Fibroblast of skin of scalp (primary cell): ENCODE results near the gene ID1.
A peak's percentile ranks its signal among the peaks of the same experiment; 100 is the strongest.
"Not testable (repeated sequence)": the region's sequence is repeated elsewhere in the genome, so short reads cannot be mapped to it uniquely, and the experiment has no call there.

Experiments
- DNase-seq: peaks from one replicate; pipeline ENCODE4 v3.0.0-alpha.2; 2013

The ID1 gene

DNA sequence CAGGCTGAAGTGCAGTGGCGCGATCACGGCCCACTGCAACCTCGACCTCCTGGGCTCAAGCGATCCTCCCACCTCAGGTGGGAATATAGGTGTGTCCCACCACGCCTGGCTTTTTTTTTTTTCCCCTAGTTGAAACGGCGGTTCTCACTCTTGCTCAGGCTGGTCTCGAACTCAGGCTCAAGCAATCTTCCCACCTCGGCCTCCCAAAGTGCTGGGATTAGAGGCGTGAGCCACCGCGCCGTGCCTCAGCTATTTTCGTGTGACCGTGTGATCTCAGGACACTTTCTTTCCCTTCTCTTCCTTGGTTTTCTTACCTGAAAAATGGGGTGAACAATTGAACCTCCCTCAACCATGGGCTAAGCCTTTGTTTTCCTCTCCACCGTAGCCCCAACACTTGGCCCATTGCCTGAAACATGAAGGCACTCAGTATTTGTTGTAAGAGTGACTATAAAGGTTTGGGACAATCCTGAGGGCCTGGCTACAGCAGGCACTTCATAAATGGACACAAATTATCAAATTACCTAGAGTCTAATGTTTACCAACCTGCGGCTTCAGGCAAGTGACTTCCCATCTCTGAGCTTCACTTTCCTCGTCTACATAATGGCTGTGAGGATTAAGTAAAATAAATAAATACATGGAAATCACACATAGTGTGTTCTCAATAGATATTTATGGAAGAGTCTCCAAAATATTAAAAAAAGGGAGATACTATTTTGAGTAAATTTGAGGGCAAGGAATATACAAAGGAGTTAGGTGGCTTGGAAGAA, 31.4 kb upstream of the ID1 start:
- DNase-seq: no peak

DNA sequence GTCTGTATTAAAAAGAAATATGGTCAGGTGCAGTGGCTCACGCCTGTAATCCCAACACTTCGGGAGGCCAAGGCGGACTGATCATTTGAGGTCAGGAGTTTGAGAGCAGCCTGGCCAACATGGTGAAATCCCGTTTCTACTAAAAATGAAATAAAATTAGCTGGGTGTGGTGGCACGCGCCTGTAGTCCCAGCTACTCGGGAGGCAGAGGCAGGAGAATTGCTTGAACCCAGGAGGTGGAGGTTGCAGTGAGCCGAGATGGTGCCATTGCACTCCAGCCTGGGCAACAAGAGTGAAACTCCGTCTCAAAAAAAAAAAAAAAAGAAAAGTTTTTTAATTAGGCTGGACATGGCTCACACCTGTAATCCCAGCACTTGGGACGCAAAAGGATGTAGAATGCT, 30.1 kb upstream of the ID1 start:
- not testable (repeated sequence) for DNase-seq

DNA sequence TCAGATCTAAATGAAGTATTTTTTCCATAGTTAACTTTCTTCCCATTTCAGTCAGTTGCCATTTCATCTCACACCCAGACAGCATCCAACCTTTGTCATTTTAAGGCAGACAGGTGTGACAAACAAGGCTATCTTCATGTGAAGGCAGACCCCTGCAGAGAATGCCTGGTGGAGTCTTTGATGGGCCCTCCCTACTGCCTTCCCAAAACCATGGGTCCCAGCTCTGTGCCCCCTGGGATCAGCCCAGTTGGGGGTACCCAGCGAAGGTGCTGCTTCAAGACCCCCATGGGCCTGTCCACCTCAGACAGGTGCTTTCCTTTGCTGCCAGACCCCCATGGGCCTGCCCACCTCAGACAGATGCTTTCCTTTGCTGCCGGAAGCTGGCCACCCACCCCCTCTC, 28.3 kb upstream of the ID1 start:
- no peak for DNase-seq

DNA sequence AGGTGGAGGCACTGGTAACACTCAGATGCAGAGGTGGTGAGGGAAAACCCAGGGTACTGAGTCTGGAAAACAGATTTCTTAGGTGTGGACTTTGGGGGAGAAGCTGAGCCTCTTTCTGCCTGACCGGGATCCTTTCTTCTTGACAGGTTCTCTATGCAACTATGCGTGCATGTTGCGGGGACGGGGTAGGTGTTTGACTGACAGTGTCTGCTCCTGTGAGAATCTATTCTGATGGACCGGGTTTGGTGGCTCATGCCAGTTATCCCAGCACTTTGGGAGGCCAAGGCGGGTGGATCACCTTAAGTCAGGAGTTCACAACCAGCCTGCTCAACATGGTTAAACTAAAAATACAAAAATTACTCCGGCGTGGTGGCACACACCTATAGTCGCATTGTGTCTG, 27.9 kb upstream of the ID1 start:
- no peak for DNase-seq

DNA sequence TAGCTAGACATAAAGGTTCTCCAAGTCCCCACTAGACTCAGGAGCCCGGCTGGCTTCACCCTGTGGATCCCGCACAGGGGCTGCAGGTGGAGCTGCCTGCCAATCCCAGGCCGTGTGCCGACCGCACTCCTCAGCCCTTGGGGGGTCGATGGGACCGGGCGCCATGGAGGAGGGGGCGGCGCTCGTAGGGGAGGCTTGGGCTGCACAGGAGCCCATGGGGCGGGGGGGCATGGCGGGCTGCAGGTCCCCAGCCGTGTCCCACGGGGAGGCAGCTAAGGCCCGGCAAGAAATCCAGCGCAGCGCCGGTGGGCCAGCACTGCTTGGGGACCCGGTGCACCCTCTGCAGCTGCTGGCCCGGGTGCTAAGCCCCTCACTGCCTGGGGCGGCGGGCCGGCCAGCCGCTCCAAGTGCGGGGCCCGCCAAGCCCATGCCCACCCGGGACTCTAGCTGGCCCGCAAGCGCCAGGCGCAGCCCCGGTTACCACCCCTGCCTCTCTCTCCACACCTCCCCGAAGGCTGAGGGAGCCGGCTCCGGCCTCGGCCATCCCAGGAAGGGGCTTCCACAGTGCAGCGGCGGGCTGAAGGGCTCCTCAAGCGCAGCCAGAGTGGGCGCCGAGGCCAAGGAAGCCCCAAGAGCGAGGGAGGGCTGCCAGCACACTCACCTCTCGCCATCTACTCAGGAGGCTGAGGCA, 26.5 kb upstream of the ID1 start:
- no peak for DNase-seq

DNA sequence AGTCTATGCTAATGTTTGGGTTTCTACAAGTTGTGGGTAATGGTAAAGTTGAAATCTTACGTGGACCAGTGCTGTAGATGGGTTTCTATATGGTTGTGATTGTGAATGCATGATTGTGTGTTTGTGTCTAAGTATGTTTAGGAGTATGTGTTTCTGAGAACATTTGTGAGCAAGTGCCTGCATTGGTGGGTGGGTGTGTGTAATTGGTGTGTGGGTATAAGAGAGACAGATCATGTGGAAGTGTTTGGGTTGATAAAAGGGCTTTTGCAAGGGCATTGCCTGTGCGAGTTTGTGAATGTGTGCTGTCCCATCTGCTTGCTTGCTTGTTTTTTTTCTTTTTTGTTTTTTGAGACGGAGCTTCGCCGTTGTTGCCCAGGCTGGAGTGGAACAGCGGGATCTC, 25.8 kb upstream of the ID1 start:
- DNase-seq: no peak

DNA sequence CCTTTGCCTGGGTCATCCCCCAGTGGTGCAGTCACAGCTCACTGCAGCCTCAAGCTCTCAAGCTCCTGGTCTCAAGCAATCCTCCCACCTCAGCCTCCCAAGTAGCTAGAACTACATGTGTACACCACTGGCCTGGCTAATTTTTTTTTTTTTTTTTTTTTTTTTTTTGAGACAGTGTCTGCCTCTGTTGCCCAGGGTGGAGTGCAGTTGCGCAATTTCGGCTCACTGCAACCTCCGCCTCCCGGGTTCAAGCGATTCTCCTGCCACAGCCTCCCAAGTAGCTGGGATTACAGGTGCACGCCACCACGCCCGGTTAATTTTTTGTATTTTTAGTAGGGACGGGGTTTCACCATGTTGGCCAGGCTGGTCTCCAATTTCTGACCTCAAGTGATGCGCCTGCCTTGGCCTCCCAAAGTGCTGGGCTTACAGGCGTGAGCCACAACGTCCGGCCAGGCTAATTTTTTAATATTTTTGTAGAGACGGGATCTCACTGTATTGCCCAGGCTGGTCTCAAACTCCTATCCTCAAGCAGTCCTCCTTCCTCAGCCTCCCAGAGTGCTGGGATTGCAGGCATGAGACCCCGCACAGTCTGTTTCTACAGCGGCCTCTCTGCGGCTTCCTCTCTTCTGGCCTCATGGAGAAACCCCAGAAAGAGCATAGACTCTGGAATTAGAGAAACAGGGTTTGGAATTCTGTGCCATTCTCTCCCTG, 25.0 kb upstream of the ID1 start:
- not testable (repeated sequence) for DNase-seq

DNA sequence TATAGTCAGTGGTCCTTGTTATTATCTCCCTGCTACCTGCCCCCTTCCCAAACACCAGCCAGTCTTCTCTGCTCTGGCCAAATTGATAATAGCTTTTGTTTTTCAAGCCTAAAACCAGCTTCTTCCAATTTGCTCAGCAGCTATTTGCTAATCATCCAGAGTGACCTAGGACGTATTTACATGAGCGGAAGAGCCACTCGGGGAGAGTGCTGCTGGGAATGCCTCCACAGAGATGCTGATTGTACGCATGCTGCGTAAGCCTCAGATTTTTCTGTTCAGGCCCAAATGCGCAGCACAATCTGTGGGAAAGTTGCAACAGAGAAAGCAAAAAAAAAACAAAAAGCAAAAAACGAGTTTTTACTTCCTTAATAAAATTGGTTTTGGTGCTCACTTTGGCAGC, 24.4 kb upstream of the ID1 start:
- no peak for DNase-seq

DNA sequence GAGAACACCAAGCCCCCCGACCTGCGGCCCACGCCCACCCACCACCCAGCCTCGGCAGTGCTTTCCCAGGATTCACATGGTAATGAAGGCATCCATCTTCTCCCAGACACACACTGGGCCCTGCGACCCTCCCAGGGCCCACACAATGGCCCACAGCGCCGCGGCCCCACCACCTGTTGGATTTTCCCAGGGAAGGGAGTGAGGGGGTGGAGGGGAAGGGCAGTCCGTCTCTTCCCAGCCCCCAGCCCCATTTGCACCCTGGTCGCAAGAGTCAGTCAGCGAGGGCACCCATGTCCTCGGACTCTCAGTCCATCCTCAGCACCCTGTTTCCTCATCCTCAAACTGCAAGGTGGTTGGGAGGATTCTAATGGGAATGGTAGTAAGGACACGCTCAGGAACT, 23.7 kb upstream of the ID1 start:
- no peak for DNase-seq

DNA sequence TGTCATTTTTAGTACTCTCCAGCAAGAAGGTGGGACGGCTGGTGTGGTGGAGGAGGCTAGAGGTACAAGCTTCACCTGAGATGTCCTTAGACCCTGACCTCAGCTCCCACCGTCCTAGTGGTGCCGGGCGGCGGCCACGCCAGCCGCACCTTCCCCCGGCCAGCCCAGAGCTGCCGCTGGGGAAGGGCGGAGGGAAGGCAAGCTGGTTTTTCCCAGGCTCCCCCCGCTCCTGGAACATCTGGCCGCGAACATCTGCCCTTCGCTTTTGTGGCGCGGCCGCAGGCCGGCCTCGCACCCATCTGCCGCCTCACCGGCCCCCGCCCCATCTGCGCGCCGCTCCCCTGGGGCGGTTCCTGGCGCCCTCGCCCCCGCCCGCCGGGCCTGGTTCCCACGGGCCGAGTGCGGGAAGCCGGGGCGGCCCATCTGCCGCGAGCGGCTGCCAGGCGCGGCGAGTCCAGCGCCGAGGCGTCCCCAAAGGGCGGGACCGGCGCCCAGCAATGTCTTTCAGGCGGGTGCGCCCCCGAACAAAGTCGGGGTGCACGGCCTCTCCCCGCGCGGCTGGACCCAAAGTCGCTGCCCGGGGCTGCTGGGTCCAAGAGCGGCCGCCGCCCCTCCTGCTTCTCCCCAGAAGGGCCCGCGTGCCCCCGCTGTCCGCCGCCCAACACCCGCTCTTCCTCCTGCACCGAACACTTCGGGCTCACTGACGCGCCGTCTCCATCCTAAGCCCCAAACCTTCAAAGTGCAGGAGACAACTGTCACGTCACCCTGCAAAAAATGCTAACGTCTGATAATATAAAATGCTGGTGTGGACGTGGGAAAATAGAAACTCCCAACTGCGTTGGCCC, 17.3 kb upstream of the ID1 start:
- no peak for DNase-seq

DNA sequence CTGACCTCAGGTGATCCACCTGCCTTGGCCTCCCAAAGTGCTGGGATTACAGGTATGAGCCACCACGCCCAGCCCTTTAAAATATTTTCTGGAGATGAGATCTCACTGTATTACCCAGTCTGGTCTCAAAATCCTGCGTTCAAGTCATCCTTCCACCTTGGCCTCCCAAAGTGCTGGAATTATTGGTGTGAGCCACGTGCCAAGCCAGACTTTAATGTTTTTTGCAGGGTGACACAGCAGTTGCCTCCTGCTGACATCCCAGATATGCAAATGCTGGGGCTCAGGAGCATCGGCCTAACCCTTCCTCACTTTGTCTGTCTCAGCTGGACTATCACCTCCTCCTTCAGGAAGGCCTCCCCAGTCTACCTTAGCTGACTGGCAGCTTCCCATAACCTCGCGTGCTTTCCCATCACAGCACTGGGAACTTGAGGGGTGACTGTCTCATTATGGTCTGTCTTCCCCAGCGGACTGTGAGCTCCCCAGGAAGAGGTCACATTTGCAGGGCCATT, 14.3 kb upstream of the ID1 start:
- DNase-seq: no peak

DNA sequence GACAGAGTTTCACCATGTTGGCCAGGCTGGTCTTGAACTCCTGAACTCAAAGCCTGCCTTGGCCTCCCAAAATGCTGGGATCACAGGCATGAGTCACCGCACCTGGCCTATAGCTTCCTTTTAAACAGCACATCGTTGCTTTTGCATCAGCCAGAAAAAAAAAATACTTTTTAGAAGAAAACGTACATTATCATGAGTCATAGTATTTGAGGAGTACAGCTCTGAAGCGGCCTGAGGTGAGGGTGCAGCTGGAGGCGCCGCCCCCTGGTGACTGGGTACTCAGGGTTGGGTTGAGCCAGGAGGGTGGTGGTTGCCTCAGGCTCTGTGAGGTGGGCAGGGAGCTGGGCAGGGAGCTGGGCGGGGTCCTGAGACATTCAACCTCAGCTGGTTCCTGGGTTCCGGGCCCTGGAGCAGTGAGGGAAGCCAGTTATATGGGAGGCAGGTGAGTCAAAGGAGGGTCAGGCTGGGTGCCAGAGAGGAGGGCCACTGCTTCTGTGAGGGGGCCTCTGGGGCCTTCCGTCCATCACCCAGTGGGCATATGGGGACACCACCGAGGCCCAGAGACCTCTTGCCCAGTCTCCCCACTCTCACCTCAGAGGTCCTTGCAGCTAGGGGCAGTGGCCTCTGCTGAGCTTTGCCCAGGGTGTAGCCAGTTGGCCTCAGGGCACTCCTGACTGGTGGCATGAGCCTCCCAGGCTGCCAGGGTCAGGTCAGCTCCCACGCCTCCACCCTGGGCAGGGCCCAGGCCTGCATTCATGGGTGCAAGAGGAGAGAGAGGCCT, 11.7 kb upstream of the ID1 start:
- DNase-seq: peak; percentile 59

DNA sequence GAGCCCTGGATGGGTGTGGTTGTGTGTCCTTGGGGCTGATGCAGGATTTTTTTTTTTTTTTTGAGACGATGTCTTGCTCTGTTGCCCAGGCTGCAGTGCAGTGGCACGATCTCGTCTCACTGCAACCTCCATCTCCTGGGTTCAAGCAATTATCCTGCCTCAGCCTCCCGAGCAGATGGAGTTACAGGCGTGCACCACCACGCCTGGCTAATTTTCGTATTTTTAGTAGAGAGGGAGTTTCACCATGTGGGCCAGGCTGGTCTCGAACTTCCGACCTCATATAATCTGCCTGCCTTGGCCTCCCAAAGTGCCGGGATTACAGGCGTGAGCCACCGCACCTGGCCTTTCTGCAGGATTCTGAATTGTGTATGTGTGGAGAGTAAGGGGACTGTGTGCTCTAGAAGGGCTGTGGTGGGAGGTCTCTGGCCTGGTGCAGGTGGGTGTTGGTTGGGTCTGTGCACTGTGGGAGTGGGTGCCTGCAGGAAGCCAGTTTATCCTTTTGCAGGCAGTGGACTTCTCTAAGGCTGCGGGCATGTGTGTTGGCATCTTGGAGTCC, 11.0 kb upstream of the ID1 start:
- no peak for DNase-seq

DNA sequence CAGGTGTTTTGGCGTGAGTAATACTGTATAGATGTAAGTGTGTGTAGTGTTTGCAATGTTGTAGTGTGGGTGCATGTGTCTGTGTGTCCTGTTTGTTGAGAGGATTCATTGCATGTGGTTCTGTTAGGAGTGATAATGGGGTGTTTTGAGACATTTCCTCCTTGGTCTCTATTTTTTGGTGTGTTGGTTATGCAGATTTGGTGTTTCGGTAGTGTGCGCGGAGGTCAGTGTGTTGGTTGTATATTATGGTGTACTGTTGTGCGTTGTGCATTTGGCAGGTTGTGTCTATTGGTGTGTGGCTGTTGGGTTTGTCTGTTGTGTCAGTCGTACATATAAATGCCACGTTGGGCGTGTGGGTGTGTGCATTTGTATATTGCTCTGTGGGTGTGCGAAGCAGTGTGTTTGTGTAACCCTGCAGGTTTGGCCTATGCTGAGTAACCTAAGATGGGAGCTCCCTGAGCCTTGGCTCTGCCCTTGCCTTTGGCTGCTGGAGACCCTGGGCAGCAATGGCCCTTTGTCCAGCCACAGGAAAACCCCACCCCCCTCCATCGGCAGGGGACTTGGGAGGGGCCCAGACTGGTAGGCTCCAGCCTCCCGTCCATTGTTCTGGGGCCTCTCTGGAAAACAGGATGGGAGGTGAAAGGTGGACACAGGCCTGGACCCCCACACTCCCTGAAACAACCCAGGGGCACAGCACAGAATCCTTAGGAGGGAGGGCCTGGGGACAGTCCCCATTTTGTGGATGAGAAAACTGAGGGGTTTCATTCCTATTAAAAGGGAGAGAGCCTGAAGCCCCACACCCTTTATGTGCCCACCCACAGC, 10.3 kb upstream of the ID1 start:
- no peak for DNase-seq

DNA sequence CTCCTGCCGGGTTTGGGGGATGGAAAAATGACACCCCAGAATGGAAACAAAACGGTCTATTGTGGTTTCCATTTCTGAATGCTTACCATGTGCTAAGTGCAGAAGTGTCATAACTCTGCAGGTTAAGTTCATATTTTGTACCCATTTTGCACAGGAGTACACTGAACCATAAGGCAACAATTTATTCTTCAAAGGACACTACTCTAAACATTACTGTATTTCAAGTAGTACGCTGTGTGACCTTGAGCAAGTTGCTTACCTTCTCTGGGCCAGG, 9.8 kb upstream of the ID1 start:
- DNase-seq: no peak

DNA sequence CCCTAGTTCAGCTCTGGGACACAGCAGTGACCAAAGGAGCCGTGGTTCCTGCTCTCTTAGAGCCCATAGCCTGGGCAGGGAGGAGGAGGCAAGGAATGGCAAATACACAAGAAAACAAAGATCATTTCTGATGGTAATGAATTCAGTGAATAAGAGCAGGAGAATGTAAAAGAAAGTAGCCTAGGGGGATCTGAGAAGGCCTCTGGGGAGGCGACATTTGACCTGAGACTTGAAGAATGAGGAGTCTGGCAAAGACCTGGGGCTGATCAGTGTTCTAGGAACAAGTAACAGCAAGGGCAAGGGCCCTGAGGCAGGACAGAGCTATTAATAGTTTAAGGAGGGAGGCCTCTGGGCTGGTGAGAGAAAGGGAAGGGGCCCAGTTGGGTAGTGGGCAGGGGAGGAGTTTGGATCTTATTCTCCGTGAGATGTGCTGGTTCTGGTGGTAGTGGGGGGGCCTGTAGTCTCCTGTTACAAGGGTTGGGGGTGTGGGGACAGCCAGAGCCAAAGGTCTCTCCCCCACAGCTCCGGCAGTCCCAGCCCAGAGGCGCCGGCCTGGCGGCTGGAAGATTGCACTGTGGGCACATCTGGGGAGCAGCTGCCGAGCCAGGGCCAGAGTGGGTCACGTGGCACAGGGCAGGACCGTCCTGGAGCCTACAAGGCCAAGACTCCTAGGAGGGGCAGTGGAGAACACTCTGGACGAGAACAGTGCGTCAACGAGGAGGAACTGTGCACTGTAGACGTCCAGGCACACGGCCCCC, 9.3 kb upstream of the ID1 start:
- DNase-seq: peak; percentile 88

DNA sequence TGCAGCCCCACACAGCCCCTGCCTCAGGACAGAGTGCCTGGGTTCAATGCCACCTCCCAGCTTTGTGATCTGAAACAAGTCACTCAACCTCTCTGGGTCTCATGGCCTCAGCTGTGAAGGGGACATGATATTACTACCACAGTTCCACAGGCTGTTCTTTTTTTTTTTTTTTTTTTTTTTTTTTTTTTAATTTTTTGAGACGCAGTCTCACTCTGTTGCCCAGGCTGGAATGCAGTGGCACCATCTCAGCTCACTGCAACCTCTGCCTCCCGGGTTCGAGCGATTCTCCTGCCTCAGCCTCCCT, 8.7 kb upstream of the ID1 start:
- DNase-seq: not testable (repeated sequence)

DNA sequence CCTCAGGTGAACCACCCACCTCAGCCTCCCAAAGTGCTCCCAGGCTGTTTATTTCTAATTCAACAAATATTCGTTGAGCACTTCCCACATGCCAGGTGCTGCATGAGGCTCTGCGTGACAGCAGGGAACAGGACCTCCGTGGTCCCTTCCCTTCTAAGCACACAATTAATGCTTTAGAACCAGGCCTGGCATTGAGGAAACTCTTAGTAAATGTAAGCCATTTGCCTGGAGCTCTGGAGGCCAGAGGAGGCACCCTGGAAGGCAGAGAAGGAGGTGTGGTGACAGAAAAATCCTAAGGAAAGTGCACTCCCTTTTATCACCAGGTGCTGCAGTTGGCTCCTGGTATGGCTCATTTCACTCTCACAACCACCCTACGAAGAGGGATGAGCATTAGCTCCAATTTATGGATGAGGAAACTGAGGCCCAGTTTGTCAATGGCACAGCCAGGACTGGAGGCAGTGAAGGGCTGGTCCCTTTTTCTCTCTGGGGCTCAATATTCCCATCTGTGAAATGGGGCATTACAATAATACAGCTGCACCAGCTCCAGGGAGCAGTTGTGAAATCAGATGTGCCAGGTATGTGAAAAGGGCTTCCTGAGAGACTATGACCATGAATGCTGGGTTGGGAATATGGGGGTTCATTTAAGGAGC, 8.1 kb upstream of the ID1 start:
- DNase-seq: no peak

DNA sequence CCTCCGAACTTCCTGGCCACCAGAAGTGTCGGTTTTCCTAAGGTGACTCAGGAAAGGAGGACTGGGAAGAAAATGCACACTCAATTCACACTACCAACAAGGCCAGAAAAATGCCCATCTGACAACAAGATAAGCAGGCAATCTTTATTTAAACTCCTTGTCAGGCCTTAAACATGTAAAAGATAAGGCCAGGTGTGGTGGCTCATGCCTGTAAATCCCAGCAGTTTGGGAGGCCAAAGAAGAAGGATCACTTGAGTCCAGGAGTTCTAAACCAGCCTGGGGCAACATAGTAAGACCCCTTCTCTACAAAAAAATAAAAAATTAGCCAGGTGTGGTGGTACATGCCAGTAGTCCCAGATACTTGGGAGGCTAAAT, 7.6 kb upstream of the ID1 start:
- no peak for DNase-seq

DNA sequence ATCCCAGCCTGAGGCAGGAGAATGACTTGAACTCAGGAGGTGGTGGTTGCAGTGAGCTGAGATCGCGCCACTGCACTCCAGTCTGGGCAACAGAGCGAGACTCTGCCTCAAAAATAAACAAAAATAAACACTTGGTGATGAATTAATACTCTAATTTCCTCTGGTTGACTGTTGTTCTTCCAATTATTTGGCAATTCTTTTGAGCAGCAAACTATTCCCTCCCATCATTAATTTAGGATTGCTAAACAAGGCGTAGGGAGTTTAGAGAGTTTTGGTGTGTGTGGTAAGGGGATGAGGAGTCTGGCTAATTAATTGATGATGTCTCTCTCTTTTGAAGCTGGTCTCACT, 2.7 kb upstream of the ID1 start:
- no peak for DNase-seq
